ENCODE data around the gene PLEKHG1.

DNA sequence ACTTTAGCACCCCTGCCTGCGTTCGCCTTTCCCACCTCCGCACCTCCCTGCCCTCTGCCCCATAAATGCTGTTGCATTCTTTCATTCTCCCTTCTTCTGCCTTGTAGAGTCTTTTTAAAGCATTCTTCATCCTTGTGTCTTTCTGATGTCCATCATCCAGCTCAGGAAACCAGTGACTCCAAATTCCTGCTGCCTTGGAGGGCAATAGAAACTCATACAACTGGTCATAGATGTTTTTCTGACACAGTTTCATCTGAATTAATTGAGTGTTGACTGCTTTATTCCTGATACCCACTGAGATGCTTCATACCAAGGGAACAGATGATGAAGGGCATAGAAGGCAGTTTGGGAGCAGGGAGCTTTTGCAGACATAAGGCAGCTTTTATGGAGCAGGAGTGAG, 19.6 kb downstream of the PLEKHG1 start:
- TF ChIP-seq, protein P1, sequence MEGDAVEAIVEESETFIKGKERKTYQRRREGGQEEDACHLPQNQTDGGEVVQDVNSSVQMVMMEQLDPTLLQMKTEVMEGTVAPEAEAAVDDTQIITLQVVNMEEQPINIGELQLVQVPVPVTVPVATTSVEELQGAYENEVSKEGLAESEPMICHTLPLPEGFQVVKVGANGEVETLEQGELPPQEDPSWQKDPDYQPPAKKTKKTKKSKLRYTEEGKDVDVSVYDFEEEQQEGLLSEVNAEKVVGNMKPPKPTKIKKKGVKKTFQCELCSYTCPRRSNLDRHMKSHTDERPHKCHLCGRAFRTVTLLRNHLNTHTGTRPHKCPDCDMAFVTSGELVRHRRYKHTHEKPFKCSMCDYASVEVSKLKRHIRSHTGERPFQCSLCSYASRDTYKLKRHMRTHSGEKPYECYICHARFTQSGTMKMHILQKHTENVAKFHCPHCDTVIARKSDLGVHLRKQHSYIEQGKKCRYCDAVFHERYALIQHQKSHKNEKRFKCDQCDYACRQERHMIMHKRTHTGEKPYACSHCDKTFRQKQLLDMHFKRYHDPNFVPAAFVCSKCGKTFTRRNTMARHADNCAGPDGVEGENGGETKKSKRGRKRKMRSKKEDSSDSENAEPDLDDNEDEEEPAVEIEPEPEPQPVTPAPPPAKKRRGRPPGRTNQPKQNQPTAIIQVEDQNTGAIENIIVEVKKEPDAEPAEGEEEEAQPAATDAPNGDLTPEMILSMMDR (conservative IDR thresholded peaks at IDR 0.05; ENCODE audit: low read length) = no peak
- TF ChIP-seq EZH2phosphoT487 (IDR thresholded peaks at IDR 0.05; ENCODE audit: borderline replicate concordance) = no peak

Data from Loucy (cell line).